ENCODE measurements around the gene SERPINF2. TPM values are rescaled to one million over a fixed set of nuclear protein-coding genes. Genes with fewer than 3 reads are reported as not detected.

Gene SERPINF2
- polyA plus RNA-seq, 1 donor (not counting 4 experiments of a cell fraction or from before 2014, with no cell fraction given), result 0.96 TPM

DNA sequence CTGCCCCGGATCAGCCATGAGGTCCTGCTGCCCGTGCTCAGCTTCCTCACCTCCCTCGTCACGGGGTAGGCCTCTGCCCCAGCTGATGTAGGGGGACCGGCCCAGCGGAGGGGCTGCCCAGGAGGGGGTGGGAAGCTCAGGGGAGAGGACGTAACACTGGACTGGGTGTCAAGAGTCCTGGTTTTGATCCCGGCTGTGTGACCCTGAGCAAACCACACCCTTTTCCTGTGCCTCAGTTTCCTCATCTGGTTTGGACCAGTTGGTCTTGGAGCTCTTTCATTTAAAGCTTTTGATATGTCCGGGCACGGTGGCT, 11.5 kb upstream of the SERPINF2 start:
- DNase-seq (ENCODE audit: low read depth, low spot score), result no peak
- Histone ChIP-seq H3K9me3 (ENCODE audit: control insufficient read depth, low read depth, low read length) (no peaks in the 10 kb centered on the region), H3K4me2 (ENCODE audit: control insufficient read depth, extremely low read depth, insufficient read depth, low read depth, low read length) (peak overlapping the region; percentile 67), H3K27me3 (ENCODE audit: control insufficient read depth, extremely low read depth, insufficient read depth, low read length) (no peaks in the 10 kb centered on the region), H3K4me1 (ENCODE audit: control insufficient read depth, extremely low read depth, insufficient read depth, low read length) (peaks cover 13% of the 10 kb centered on the region), H3K9ac (ENCODE audit: control insufficient read depth, extremely low read depth, insufficient read depth, low read length) (peak overlapping the region; percentile 61), H3K36me3 (ENCODE audit: control insufficient read depth in 2 of 2, extremely low read depth in 1 of 2, insufficient read depth in 2 of 2, low read length in 2 of 2) (peaks cover 11 to 14% of the 10 kb centered on the region in 2 experiments), H3K27ac (ENCODE audit: control insufficient read depth, insufficient read depth, low read length) (peak overlapping the region; percentile 52), H3K4me3 (ENCODE audit: control insufficient read depth in 2 of 3, extremely low read depth in 1 of 3, insufficient read depth in 2 of 3, low read depth in 1 of 3, low read length in 3 of 3) (no peak overlapping the region), H3K9me1 (ENCODE audit: control insufficient read depth, extremely low read depth, insufficient read depth, low read length) (no peaks in the 10 kb centered on the region), H3K79me2 (ENCODE audit: control insufficient read depth, insufficient read depth, low read length) (peaks cover 3% of the 10 kb centered on the region), H4K20me1 (ENCODE audit: control insufficient read depth, extremely low read depth, insufficient read depth, low read length) (no peaks in the 10 kb centered on the region), H2AFZ (ENCODE audit: control insufficient read depth, low read length) (no peak overlapping the region)
- no peak for FAIRE-seq
- dilution Hi-C loops (cut with MboI; ENCODE audit: extremely low pct_ligation_motif_present, low sequenced_read_pairs), result loop anchor here (5.0 kb wide), 1 partner anchor 51 kb away; no protein-coding TSS in a partner anchor
- TF ChIP-seq EZH2 (IDR thresholded peaks at IDR 0.05; ENCODE audit: low read length) (no peak), CTCF (optimal IDR thresholded peaks at IDR 0.05 in 1 of 3, IDR thresholded peaks at IDR 0.05 in 1 of 3, conservative IDR thresholded peaks at IDR 0.05 in 1 of 3; ENCODE audit: extremely low read depth in 1 of 3, insufficient read depth in 2 of 3, low read length in 3 of 3) (no peak)

GRCh38 chr17:1732241-1732832, 10.3 kb upstream of the SERPINF2 start:
- no peak overlapping the region for H3K27ac ChIP-seq (ENCODE audit: control insufficient read depth, insufficient read depth, low read length)
- H3K79me2 ChIP-seq (ENCODE audit: control insufficient read depth, insufficient read depth, low read length), result no peaks in the 10 kb centered on the region
- no peaks in the 10 kb centered on the region for H3K9me3 ChIP-seq (ENCODE audit: control insufficient read depth, low read depth, low read length)
- H3K27me3 ChIP-seq (ENCODE audit: control insufficient read depth, extremely low read depth, insufficient read depth, low read length), result no peaks in the 10 kb centered on the region
- FAIRE-seq, result no peak
- no peak overlapping the region for H3K9ac ChIP-seq (ENCODE audit: control insufficient read depth, extremely low read depth, insufficient read depth, low read length)
- TF ChIP-seq EZH2 (IDR thresholded peaks at IDR 0.05; ENCODE audit: low read length), result no peak
- TF ChIP-seq CTCF (optimal IDR thresholded peaks at IDR 0.05 in 1 of 3, IDR thresholded peaks at IDR 0.05 in 1 of 3, conservative IDR thresholded peaks at IDR 0.05 in 1 of 3; ENCODE audit: extremely low read depth in 1 of 3, insufficient read depth in 2 of 3, low read length in 3 of 3), result no peak
- H3K4me2 ChIP-seq (ENCODE audit: control insufficient read depth, extremely low read depth, insufficient read depth, low read depth, low read length), result no peak overlapping the region
- dilution Hi-C loops (cut with MboI; ENCODE audit: extremely low pct_ligation_motif_present, low sequenced_read_pairs), result loop anchor here (5.0 kb wide), 1 partner anchor 50 kb away; no protein-coding TSS in a partner anchor
- H3K4me1 ChIP-seq (ENCODE audit: control insufficient read depth, extremely low read depth, insufficient read depth, low read length), result peaks cover 20% of the 10 kb centered on the region
- H2AFZ ChIP-seq (ENCODE audit: control insufficient read depth, low read length), result no peak overlapping the region
- H4K20me1 ChIP-seq (ENCODE audit: control insufficient read depth, extremely low read depth, insufficient read depth, low read length), result no peaks in the 10 kb centered on the region
- no peak for DNase-seq (ENCODE audit: low read depth, low spot score)
- H3K36me3 ChIP-seq (ENCODE audit: control insufficient read depth in 2 of 2, extremely low read depth in 1 of 2, insufficient read depth in 2 of 2, low read length in 2 of 2), result peaks cover 6 to 12% of the 10 kb centered on the region in 2 experiments
- H3K9me1 ChIP-seq (ENCODE audit: control insufficient read depth, extremely low read depth, insufficient read depth, low read length), result no peaks in the 10 kb centered on the region
- no peak overlapping the region for H3K4me3 ChIP-seq (ENCODE audit: control insufficient read depth in 2 of 3, extremely low read depth in 1 of 3, insufficient read depth in 2 of 3, low read depth in 1 of 3, low read length in 3 of 3)
